Muscle of back (tissue), 11 donors: ENCODE measurements around the gene TENT4B. TPM values are rescaled to one million over a fixed set of nuclear protein-coding genes. Genes with fewer than 3 reads are reported as not detected.
A peak's percentile ranks its signal among the peaks of the same experiment; 100 is the strongest.

Experiments
- DNase-seq, 3 donors: peaks; one replicate each; pipeline versions ENCODE4 v3.0.0 to v3.0.0-alpha.2; 2013
- polyA plus RNA-seq, 10 donors: library from polyadenylated mRNA; unstranded; fragments of 120-200 nt; gene quantifications; one replicate each; pipeline ENCODE4 v1.2.1, GENCODE V29; 2013; ENCODE audit not compliant: insufficient read length in 10 of 10

TENT4B gene
- polyA plus RNA-seq, 10 donors = 5.0 to 8.8 (median 7.0) TPM

DNA sequence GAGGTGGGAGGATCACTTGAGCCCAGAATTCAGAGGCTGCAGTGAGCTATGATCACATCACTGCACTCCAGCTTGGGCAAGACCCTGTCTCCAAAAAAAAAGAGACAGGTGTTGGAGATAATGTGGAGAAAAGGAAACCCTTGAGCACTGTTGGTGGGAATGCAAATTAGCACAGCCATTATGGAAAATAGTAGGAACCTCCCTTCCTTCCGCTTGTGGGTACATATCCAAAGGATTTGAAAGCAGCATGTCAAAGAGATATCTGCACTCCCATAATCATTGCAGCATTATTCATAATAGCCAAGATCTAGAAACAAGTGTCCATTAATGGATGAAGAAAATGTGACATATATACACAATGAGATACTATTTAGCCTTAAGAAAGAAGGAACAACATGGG, 103.5 kb downstream of the TENT4B start:
- DNase-seq = no peak

GRCh38 chr16:50257876-50258275, 104.8 kb downstream of the TENT4B start:
- no peak for DNase-seq

DNA sequence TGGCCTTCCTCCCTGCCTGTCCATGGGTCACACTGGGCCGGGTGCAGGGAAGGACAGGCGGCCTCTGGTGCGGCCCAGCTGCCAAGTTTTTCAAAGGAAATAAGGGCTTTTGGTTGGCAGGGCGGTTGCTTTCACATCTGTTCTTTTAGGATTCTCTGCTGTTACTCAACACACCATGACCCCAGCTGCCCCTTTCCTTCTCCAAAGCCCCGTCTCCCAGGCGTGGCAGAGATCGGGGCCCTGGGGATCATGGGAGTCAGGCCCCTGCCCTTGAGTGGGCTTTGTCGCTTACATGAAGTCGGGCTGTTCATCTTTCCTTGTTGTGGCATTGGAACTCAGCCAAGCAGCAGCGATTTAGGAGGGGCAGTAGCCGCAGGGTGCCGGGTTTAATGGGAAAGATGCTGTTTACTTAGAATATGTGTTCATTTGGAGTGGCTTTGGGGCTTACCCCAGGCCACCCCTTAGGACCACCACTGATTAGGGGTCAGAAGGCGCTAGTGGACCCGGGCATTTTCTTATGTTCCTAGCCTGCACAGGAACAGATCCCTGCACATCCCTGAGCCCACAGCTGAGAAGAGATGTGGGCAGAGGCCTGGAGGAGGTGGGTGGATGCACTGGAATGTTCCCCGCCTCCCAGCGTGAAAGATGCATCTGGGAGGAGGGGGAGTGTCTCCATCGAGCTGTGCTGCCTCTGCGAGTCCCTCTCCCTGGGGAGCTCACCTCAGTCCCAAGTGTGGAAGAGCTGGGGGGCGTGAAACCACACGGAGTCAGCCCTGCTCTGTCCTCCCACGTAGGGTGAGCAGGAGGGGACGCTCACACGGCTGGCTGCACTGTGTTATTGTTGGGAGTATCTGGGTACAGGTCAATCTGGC, 106.5 kb downstream of the TENT4B start:
- DNase-seq = peak in 2 of 3 donors; percentile 53 to 74

- DNase-seq = no peak
Observed at GRCh38 chr16:50260206-50261159, 107.4 kb downstream of the TENT4B start.

GRCh38 chr16:50261160-50261706, 108.1 kb downstream of the TENT4B start:
- no peak for DNase-seq

DNA sequence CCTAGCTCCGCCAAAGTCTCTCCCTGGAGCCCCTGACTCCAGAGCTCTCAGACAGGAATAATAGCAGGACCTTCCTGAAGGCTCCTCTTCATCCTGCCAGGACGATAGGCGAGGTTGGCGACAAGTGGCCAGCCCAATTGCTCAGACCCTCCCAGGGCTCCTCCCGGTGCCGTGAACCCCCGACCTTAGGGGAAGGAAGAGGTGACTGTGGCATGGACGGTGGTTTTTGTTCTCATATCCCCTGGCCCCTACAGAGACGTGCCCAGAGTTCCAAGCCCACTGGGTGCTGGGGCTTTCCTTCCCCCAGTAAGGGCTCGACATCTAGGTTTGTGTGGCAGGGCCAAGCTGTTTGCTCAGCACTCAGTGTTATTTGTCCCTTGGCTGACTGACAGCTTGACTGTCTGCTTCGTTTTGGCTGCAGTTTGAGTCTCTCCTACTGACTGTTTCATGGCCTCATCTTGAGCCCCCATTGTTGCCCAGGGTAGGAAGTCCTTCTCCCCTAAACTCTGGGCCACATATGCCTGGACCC, 108.7 kb downstream of the TENT4B start:
- DNase-seq = peak in 1 of 3 donors; percentile 51

DNA sequence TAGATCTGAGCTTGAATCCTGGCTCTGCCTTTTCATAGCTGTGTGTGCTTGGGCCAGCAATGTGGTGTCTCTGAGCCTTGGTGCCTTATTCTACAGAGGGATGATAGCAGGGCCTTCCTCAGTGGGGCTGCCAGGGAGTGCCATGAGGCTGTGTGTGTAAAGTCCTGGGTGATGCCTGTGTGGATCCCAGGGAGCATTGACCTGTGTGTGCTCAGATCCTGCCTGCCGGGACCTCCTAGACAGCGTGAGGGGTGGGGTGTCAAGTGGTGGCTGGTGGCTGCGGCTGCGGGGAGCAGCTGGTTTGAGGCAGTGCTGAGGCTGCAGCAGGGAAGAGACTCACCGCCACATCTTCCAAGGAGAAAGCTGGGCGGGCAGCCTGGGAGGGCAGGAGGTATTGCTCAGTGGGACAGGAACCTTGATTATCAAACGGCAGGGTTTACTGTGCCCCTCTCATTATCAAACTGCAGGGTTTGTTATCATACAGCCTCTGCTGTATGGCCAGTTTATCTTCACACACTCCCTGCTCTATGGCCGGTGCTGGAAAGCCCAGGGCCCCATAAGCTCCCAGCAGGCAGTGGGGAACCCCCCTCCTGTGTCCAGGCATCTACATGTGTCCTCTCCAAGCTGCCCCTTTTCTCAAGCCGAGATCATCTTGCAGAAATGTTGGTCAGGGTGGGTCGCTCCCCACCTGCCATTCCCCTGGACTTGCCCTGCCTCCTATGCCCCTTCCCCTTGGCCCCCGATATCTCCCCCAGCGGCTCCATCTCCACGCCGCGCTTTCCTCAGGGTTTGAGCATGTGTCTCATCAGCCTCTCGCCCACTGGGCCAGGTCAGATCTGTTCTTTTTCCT, 110.2 kb downstream of the TENT4B start:
- DNase-seq = no peak

GRCh38 chr16:50263940-50264929, 111.1 kb downstream of the TENT4B start:
- no peak for DNase-seq

DNA sequence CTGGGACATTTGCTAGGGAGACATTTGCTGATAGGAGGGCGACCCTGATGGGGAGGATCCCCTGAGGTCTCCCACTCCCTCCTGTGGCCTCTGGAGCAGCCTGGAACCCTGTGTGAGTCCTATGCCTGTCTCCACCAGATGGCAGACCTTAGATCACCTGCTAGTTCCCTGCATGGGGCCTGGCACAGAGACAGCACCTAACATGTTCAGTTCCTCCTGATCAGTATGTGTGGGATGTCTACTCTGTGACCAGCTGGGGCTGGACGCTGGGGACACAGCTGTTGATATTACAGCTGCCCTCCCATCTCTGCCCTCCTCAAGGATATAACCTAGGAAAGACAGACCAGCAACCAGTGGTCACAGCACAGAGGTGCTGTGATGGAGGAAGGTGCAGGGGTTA, 112.2 kb downstream of the TENT4B start:
- no peak for DNase-seq

DNA sequence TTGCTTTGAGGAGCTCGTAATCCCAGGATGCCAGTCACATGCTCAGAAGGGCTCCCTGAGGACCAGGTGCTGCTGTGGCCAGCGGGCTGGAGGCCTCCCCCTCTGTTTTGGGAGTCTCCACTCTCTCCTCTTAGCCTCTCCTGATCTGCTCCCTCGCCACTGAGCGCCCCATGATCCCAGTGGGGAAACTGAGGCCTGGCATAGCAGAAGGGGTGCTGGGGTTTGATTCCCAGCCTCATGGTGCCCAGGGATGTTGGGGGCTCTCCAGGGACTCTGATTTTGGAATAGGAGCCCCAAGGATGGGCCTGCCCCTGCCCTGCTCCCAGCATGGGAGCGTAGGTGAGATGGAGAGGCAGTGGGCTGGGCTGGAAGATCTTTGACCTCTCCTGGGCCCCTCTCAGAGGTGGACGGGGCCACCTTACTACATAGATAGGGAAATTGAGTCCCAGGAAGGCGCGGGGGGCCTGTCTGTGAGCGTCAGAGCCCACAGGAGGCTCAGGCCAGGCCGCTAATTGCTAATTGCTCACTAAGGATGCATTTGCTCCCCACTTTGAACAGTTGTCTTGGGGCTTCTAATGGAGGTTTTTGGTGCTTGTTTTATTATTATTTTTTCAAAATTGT, 112.7 kb downstream of the TENT4B start:
- DNase-seq = no peak

GRCh38 chr16:50266337-50267091, 113.4 kb downstream of the TENT4B start, which contains the start of gene ADCY7:
Gene ADCY7, plus strand, starts transcription at chr16:50266551. Its CDS starts 21,629 bp downstream, at chr16:50288180.
- DNase-seq = peak; percentile 36 to 80 (median 78)

DNA sequence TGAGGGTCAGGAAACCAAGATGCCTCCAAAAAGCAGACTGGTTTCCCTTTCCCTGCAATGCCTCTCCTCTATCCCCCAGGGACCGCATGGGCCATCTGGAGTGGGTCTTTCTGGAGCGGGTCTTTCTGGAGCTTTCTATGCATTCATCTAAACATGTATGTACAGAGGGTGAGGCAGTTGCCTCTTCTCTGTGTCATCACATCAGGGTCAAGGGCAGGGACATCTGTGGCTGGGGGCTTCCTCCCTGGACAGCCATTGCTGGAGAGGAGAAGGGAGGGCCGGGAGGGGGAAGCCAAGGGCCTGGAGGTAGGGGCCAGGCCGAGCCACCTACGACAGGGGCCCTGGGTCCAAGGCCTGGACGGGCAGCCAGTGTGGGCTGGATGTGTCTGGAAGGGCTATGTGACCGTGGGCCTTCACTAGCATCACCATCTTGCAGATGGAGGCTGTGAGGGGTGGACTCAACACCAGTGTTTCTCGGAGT, 114.1 kb downstream of the TENT4B start:
- no peak for DNase-seq

GRCh38 chr16:50267651-50268050, 114.5 kb downstream of the TENT4B start:
- no peak for DNase-seq

GRCh38 chr16:50268352-50268751, 115.2 kb downstream of the TENT4B start:
- no peak for DNase-seq

DNA sequence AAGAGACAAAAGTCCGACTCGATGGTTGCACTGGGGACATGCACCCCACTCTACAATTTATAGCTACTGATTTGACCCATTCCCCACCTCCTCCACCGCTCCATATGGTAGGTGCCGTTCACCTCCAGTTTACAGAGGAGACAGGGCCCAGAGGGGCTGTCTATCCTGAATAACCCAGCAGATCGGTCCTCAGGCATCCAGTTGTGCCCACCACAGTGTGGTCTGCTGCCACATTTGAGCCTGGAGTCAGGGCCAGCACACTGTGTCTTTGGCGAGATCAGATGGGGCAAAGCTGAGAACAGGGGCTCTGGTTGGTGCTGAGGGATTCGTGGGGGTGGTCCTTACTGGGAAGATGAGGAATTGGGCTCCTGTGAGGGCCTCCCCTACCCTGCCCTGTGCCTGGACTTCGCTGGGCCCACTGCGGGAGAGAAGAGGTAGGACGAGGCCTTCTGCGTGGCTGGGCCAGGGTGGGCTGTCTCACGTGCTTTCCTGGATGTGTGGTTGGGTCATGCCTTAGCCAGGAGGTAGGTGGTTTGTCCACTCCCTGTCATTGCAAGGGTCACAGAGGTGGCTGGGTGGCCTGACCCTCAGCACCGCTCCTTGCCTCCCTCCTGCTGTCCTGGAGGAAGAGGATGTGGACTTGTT, 116.1 kb downstream of the TENT4B start:
- DNase-seq = no peak

DNA sequence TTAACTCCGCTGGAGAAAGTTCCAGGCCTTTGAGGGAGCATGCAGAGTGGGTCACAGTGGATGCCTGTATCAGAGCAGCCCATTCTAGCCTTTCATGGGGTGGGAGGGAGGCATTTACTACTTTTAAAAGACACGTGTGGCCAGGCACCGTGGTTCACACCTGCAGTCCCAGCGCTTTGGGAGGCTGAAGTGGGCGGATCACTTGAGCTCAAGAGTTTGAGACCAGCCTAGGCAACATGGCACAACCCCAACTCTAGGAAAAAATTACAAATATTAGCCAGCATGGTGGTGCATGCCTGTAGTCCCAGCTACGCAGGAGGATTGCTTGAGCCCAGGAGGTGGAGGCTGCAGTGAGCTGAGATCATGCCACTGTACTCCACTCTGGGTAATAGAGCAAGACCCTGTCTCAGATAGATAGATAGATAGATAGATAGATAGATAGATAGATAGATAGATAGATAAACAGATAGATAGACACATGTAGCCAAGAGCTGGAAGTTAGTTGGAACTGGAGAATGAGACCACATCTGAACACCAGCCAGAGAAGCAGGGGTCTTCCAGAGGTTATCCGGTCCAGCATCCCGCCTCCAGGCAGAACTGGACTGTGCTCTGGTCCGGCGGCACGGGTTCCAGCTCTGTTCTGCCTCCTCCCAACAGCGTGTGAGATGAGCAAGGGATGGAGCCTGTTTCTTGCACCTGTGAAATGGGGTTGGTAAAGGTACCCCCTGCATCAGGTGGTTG, 116.8 kb downstream of the TENT4B start:
- DNase-seq = no peak
